ENCODE results near the gene FAM120A.

The FAM120A gene

GRCh38 chr9:93558503-93558902, 107.0 kb downstream of the FAM120A start:
- Histone ChIP-seq H3K36me3 (ENCODE audit: insufficient read depth) (no peaks in the 10 kb centered on the region; the same call in 1 of the 2 replicates), H3K4me1 (ENCODE audit: low read depth, poor library complexity, severe bottlenecking) (peaks cover 13% of the 10 kb centered on the region), H3K27me3 (ENCODE audit: insufficient read depth, low read depth) (no peaks in the 10 kb centered on the region), H2AFZ (ENCODE audit: low read depth) (no peak overlapping the region), H3K27ac (no peak overlapping the region), H3K9ac (no peak overlapping the region), H3K79me2 (ENCODE audit: insufficient read depth, low read depth) (no peaks in the 10 kb centered on the region), H3K4me3 (IDR thresholded peaks at IDR 0.05; ENCODE audit: insufficient read depth, low read depth, low read length) (no peak overlapping the region), H3K4me2 (no peak overlapping the region), H4K20me1 (ENCODE audit: insufficient read depth) (no peaks in the 10 kb centered on the region)
- no peak for TF ChIP-seq CTCF (conservative IDR thresholded peaks at IDR 0.05; ENCODE audit: low read depth, low read length)

GRCh38 chr9:93560991-93561390, 109.5 kb downstream of the FAM120A start:
- Histone ChIP-seq H3K79me2 (ENCODE audit: insufficient read depth, low read depth) (no peaks in the 10 kb centered on the region), H3K36me3 (ENCODE audit: insufficient read depth) (no peaks in the 10 kb centered on the region; the same call in 1 of the 2 replicates), H3K9ac (no peak overlapping the region), H3K4me3 (IDR thresholded peaks at IDR 0.05; ENCODE audit: insufficient read depth, low read depth, low read length) (no peak overlapping the region), H3K4me2 (no peak overlapping the region), H3K27me3 (ENCODE audit: insufficient read depth, low read depth) (no peaks in the 10 kb centered on the region), H4K20me1 (ENCODE audit: insufficient read depth) (no peaks in the 10 kb centered on the region), H2AFZ (ENCODE audit: low read depth) (no peak overlapping the region), H3K27ac (no peak overlapping the region), H3K4me1 (ENCODE audit: low read depth, poor library complexity, severe bottlenecking) (peaks cover under 1% of the 10 kb centered on the region)
- TF ChIP-seq CTCF (conservative IDR thresholded peaks at IDR 0.05; ENCODE audit: low read depth, low read length), result no peak

GRCh38 chr9:93562157-93562556, 110.7 kb downstream of the FAM120A start:
- Histone ChIP-seq H3K4me1 (ENCODE audit: low read depth, poor library complexity, severe bottlenecking) (peaks cover 3% of the 10 kb centered on the region), H3K4me3 (IDR thresholded peaks at IDR 0.05; ENCODE audit: insufficient read depth, low read depth, low read length) (no peak overlapping the region), H4K20me1 (ENCODE audit: insufficient read depth) (no peaks in the 10 kb centered on the region), H3K4me2 (no peak overlapping the region), H3K36me3 (ENCODE audit: insufficient read depth) (no peaks in the 10 kb centered on the region; the same call in 1 of the 2 replicates), H2AFZ (ENCODE audit: low read depth) (no peak overlapping the region), H3K27ac (no peak overlapping the region), H3K9ac (no peak overlapping the region), H3K27me3 (ENCODE audit: insufficient read depth, low read depth) (no peaks in the 10 kb centered on the region), H3K79me2 (ENCODE audit: insufficient read depth, low read depth) (no peaks in the 10 kb centered on the region)
- TF ChIP-seq CTCF (conservative IDR thresholded peaks at IDR 0.05; ENCODE audit: low read depth, low read length), result no peak

GRCh38 chr9:93565089-93565488, 113.6 kb downstream of the FAM120A start:
- H3K4me2 ChIP-seq, result no peak overlapping the region
- H3K79me2 ChIP-seq (ENCODE audit: insufficient read depth, low read depth), result no peaks in the 10 kb centered on the region
- no peak for TF ChIP-seq CTCF (conservative IDR thresholded peaks at IDR 0.05; ENCODE audit: low read depth, low read length)
- no peaks in the 10 kb centered on the region for H4K20me1 ChIP-seq (ENCODE audit: insufficient read depth)
- H3K27me3 ChIP-seq (ENCODE audit: insufficient read depth, low read depth), result no peaks in the 10 kb centered on the region
- peaks cover 3% of the 10 kb centered on the region for H3K4me1 ChIP-seq (ENCODE audit: low read depth, poor library complexity, severe bottlenecking)
- no peaks in the 10 kb centered on the region; the same call in 1 of the 2 replicates for H3K36me3 ChIP-seq (ENCODE audit: insufficient read depth)
- H3K9ac ChIP-seq, result no peak overlapping the region
- no peak overlapping the region for H2AFZ ChIP-seq (ENCODE audit: low read depth)
- no peak overlapping the region for H3K4me3 ChIP-seq (IDR thresholded peaks at IDR 0.05; ENCODE audit: insufficient read depth, low read depth, low read length)
- no peak overlapping the region for H3K27ac ChIP-seq

Data from KMS-11 (cell line).